Neural cell (in vitro differentiated cells): ENCODE measurements around the gene NEDD1. TPM values are rescaled to one million over a fixed set of nuclear protein-coding genes. Genes with fewer than 3 reads are reported as not detected.

Experiments used
- H2AFZ ChIP-seq: fragments of 200-600, 300-800 bp; sonication (generic), shearing (Covaris generic); 2 replicates; pipeline ENCODE4 v1.6.0; 2014; ENCODE audit warnings: low read depth, mild to moderate bottlenecking, antibody characterized with exemption, low read length, moderate library complexity
- H3F3A ChIP-seq: fragments of 200-600 bp; shearing (Covaris generic); 2 replicates; pipeline ENCODE4 v1.6.1; 2016; ENCODE audit warnings: mild to moderate bottlenecking, moderate library complexity, mixed read lengths, antibody characterized with exemption, low read length; ENCODE audit not compliant: insufficient read depth, poor library complexity, severe bottlenecking
- H3K27ac ChIP-seq: fragments of 200-600, 300-800 bp; sonication (generic), shearing (Covaris generic); 2 replicates; pipeline ENCODE4 v1.5.1; 2014; ENCODE audit warnings: mild to moderate bottlenecking, low read length, moderate library complexity
- H3K27me3 ChIP-seq: fragments of 300-800, 200-600 bp; sonication (generic), shearing (Covaris generic); 2 replicates; pipeline ENCODE4 v1.6.0; 2014; ENCODE audit warnings: mild to moderate bottlenecking, low read depth, low read length, moderate library complexity; ENCODE audit not compliant: insufficient read depth
- H3K36me3 ChIP-seq: fragments of 300-800, 200-600 bp; sonication (generic), shearing (Covaris generic); 2 replicates; pipeline ENCODE4 v1.5.1; 2014; ENCODE audit warnings: mild to moderate bottlenecking, antibody characterized with exemption, low read length, moderate library complexity; ENCODE audit not compliant: insufficient read depth
- H3K4me2 ChIP-seq: fragments of 300-800, 200-600 bp; sonication (generic), shearing (Covaris generic); 2 replicates; pipeline ENCODE4 v1.6.0; 2014; ENCODE audit warnings: mild to moderate bottlenecking, low read length
- H3K4me3 ChIP-seq: fragments of 300-800, 200-600 bp; sonication (generic), shearing (Covaris generic); 2 replicates; pipeline ENCODE4 v1.5.1; 2014; ENCODE audit warnings: mild to moderate bottlenecking, low read length, moderate library complexity
- H3K79me2 ChIP-seq: fragments of 200-600 bp; shearing (Covaris generic); replicated peaks from 2 replicates; pipeline ENCODE4 v1.6.0; 2014; ENCODE audit warnings: mild to moderate bottlenecking, low read length, moderate library complexity; ENCODE audit not compliant: insufficient read depth
- H3K9ac ChIP-seq: fragments of 300-800, 200-600 bp; sonication (generic), shearing (Covaris generic); 2 replicates; pipeline ENCODE4 v1.6.1; 2016; ENCODE audit warnings: mild to moderate bottlenecking, low read length, mixed read lengths
- H3K9me2 ChIP-seq: fragments of 200-600 bp; shearing (Covaris generic); 2 replicates; pipeline ENCODE4 v1.6.1; 2016; ENCODE audit warnings: mild to moderate bottlenecking, low read length, mixed read lengths; ENCODE audit not compliant: insufficient read depth
- H3K9me3 ChIP-seq: fragments of 200-600, 300-800 bp; sonication (generic), shearing (Covaris generic); 2 replicates; pipeline ENCODE4 v1.6.1; 2016; ENCODE audit warnings: mild to moderate bottlenecking, mixed run types, low read length, moderate library complexity, mixed read lengths
- H4K20me1 ChIP-seq: fragments of 200-600 bp; shearing (Covaris generic); 2 replicates; pipeline ENCODE4 v1.6.1; 2016; ENCODE audit warnings: mild to moderate bottlenecking, mixed run types; ENCODE audit not compliant: insufficient read depth
- EP300 ChIP-seq: fragments of 450-650 bp; conservative IDR thresholded peaks from 2 replicates; pipeline ENCODE4 v1.6.1; 2014; ENCODE audit warnings: antibody characterized with exemption, mild to moderate bottlenecking, moderate library complexity; ENCODE audit not compliant: poor library complexity, severe bottlenecking
- EZH2 ChIP-seq: fragments of 200-600, 300-800 bp; shearing (Covaris generic), sonication (generic); IDR thresholded peaks from 2 replicates; pipeline ENCODE4 v1.6.1; 2014; ENCODE audit warnings: antibody characterized with exemption, low read length, borderline replicate concordance, mild to moderate bottlenecking; ENCODE audit not compliant: insufficient read depth, poor library complexity, severe bottlenecking
- MXI1 ChIP-seq: fragments of 450-650 bp; conservative IDR thresholded peaks from 2 replicates; pipeline ENCODE4 v1.6.1; 2014; ENCODE audit warnings: antibody characterized with exemption, mild to moderate bottlenecking; ENCODE audit not compliant: poor library complexity, severe bottlenecking
- POLR2AphosphoS5 ChIP-seq: IDR thresholded peaks from 2 replicates; pipeline ENCODE4 v1.6.1; 2012
- RAD21 ChIP-seq: fragments of 450-650 bp; conservative IDR thresholded peaks from 2 replicates; pipeline ENCODE4 v1.6.1; 2014; ENCODE audit warnings: antibody characterized with exemption, mild to moderate bottlenecking, moderate library complexity
- SMC3 ChIP-seq: fragments of 450-650 bp; conservative IDR thresholded peaks from 2 replicates; pipeline ENCODE4 v1.6.1; 2014; ENCODE audit warnings: antibody characterized with exemption, mild to moderate bottlenecking, moderate library complexity; ENCODE audit not compliant: poor library complexity
- TAF1 ChIP-seq: IDR thresholded peaks from 2 replicates; pipeline ENCODE4 v1.6.1; 2012; ENCODE audit warnings: low read depth
- polyA plus RNA-seq: library from polyadenylated mRNA; depleted of rRNA; stranded (reverse); fragments of >200 nt; gene quantifications from 2 replicates; pipeline ENCODE4 v1.2.3, GENCODE V29; 2014
- TF ChIP-seq, protein P1 (sequence below): fragments of 450-650 bp; IDR thresholded peaks from 2 replicates; pipeline ENCODE4 v1.5.1; 2014; ENCODE audit warnings: antibody characterized with exemption, mild to moderate bottlenecking, moderate library complexity; ENCODE audit not compliant: poor library complexity, severe bottlenecking
- TF ChIP-seq, protein P2 (sequence below): IDR thresholded peaks from 2 replicates; pipeline ENCODE4 v1.6.1; 2012; ENCODE audit warnings: borderline replicate concordance

NEDD1 gene
- polyA plus RNA-seq, 1 donor from 2014 or later, result 3.8 TPM

DNA sequence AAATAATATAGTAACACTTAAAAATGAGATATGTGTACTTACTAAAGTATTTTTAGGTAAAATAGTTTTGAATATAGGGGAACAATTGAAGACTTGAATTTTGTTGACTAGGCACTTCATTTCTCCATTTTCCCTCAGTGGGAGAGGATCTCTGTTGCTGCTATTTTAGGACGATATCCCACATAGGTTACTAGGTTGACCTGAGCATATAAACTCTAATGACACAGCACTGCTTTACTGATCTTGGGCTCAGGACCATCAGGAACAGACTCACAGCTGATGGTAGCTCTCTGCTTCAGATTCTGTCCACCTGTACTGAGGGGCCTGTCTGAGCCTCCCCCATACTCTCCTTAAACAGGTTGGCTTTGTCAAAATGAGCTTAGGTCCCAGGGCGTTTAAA, 5.9 kb downstream of the NEDD1 start:
- Histone ChIP-seq H3K27me3 (no peaks in the 10 kb centered on the region), H4K20me1 (no peaks in the 10 kb centered on the region), H3K9me2 (no peaks in the 10 kb centered on the region), H3F3A (no peaks in the 10 kb centered on the region), H2AFZ (no peak overlapping the region), H3K79me2 (peaks cover 8% of the 10 kb centered on the region), H3K9me3 (no peaks in the 10 kb centered on the region), H3K36me3 (no peaks in the 10 kb centered on the region), H3K4me2 (no peak overlapping the region), H3K4me3 (no peak overlapping the region), H3K9ac (no peak overlapping the region), H3K27ac (no peak overlapping the region)
- TF ChIP-seq TAF1, result no peak
- TF ChIP-seq EP300, result no peak
- TF ChIP-seq POLR2AphosphoS5, result no peak
- no peak for TF ChIP-seq SMC3
- no peak for TF ChIP-seq EZH2
- TF ChIP-seq, protein P1, sequence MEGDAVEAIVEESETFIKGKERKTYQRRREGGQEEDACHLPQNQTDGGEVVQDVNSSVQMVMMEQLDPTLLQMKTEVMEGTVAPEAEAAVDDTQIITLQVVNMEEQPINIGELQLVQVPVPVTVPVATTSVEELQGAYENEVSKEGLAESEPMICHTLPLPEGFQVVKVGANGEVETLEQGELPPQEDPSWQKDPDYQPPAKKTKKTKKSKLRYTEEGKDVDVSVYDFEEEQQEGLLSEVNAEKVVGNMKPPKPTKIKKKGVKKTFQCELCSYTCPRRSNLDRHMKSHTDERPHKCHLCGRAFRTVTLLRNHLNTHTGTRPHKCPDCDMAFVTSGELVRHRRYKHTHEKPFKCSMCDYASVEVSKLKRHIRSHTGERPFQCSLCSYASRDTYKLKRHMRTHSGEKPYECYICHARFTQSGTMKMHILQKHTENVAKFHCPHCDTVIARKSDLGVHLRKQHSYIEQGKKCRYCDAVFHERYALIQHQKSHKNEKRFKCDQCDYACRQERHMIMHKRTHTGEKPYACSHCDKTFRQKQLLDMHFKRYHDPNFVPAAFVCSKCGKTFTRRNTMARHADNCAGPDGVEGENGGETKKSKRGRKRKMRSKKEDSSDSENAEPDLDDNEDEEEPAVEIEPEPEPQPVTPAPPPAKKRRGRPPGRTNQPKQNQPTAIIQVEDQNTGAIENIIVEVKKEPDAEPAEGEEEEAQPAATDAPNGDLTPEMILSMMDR, result no peak
- TF ChIP-seq MXI1, result no peak
- TF ChIP-seq RAD21, result no peak
- TF ChIP-seq, protein P2, sequence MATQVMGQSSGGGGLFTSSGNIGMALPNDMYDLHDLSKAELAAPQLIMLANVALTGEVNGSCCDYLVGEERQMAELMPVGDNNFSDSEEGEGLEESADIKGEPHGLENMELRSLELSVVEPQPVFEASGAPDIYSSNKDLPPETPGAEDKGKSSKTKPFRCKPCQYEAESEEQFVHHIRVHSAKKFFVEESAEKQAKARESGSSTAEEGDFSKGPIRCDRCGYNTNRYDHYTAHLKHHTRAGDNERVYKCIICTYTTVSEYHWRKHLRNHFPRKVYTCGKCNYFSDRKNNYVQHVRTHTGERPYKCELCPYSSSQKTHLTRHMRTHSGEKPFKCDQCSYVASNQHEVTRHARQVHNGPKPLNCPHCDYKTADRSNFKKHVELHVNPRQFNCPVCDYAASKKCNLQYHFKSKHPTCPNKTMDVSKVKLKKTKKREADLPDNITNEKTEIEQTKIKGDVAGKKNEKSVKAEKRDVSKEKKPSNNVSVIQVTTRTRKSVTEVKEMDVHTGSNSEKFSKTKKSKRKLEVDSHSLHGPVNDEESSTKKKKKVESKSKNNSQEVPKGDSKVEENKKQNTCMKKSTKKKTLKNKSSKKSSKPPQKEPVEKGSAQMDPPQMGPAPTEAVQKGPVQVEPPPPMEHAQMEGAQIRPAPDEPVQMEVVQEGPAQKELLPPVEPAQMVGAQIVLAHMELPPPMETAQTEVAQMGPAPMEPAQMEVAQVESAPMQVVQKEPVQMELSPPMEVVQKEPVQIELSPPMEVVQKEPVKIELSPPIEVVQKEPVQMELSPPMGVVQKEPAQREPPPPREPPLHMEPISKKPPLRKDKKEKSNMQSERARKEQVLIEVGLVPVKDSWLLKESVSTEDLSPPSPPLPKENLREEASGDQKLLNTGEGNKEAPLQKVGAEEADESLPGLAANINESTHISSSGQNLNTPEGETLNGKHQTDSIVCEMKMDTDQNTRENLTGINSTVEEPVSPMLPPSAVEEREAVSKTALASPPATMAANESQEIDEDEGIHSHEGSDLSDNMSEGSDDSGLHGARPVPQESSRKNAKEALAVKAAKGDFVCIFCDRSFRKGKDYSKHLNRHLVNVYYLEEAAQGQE, result no peak

DNA sequence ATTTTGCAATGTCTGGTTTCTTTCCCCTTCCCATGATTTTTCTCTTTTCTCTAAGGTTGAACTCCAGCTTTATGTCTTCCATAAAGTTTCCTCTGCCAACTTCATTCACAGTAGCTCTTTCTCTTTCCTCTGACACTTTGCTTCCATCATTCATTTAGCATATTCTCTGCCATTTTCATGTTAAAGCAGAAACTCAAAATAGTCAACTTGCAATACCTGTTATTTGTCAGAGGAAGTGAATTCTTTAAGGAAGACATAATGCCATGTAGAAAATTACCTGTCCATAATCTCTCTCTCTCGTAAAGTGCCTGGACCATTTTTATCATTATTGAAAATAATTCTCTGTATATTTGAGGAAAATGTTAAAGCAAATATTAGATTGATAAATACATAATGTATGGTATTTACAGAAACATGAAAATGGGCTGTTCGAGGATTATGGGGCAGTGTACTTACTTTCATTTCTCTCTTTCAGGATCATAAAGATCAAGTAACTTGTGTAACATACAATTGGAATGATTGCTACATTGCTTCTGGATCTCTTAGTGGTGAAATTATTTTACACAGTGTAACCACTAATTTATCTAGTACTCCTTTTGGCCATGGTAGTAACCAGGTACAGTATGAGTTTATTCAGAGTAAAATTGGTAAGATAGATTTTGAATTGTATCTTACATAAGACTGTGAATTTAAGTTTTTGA, 12.6 kb downstream of the NEDD1 start:
- Histone ChIP-seq H3K9ac (no peak overlapping the region), H3F3A (no peaks in the 10 kb centered on the region), H3K9me2 (no peaks in the 10 kb centered on the region), H3K27me3 (no peaks in the 10 kb centered on the region), H3K9me3 (no peaks in the 10 kb centered on the region), H2AFZ (no peak overlapping the region), H4K20me1 (no peaks in the 10 kb centered on the region), H3K4me3 (no peak overlapping the region), H3K27ac (no peak overlapping the region), H3K4me2 (no peak overlapping the region), H3K36me3 (no peaks in the 10 kb centered on the region), H3K79me2 (peaks cover 3% of the 10 kb centered on the region)
- TF ChIP-seq, protein P2, result no peak
- TF ChIP-seq EP300 (peak; percentile 43), RAD21 (no peak)
- TF ChIP-seq, protein P1, result no peak
